ENCODE measurements around the gene CACNA1C. TPM values are rescaled to one million over a fixed set of nuclear protein-coding genes. Genes with fewer than 3 reads are reported as not detected.

The CACNA1C gene
- total RNA-seq, 4 donors from 2014 or later: 44.1 to 104 (median 49.4) TPM

DNA sequence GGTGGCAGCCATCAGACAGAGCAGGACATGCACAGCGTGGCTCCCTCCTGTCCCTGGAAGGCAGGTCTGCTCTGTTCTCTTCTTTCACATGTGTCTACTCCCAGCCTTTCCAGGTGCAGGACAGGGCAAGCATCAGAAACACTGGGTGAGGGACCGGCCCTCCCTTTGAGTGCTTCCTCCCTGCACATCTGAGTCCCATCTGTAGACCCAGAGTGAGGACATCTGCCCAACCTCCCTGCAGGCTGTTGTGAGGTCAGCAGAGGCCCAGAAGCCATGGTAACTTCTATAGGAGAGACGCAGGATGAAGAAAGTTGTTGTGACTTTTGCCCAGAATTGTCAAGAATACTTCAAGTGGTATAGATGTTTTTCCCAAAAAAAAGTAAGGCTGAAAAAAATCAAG is 282.7 kb downstream of the CACNA1C start:
- no peak for TF ChIP-seq POLR2A (IDR thresholded peaks at IDR 0.05; ENCODE audit: low read depth)
- Histone ChIP-seq H3K27me3 (no peaks in the 10 kb centered on the region), H3K9me3 (no peaks in the 10 kb centered on the region), H3K27ac (replicated peaks in 1 of 4) (peak overlapping the region; percentile 87 to 90 (median 88)), H3K4me3 (no peak overlapping the region), H3K36me3 (no peaks in the 10 kb centered on the region), H3K4me1 (peaks cover 62 to 70% (median 67%) of the 10 kb centered on the region in 4 donors)
- intact Hi-C loops (cut with DNase I): no loop called here
- no peak for DNase-seq (ENCODE audit: extremely low spot score)
- WGBS: 64% methylated on average over 3 of the region's 3 CpGs

DNA sequence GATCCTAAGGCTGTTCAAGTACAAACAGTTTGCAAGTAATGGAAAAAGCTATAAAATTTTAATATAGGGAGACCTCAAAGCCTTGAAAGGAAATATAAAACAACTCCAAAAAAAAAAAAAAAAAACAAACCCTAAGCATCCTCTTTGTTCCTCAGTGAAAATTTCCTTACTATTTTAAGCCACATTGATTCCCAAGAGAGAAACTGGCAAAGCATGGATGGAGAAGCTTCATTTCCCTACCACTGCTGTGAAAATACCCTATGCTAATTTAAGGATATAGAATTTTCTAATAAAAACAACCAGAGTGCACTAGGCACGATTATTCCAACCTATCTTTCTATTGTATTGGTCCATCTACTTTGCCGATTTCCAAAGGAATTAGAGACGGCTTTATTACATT is 283.1 kb downstream of the CACNA1C start:
- DNase-seq (ENCODE audit: extremely low spot score): no peak
- H3K4me3 ChIP-seq: no peak overlapping the region
- TF ChIP-seq POLR2AphosphoS5 (IDR thresholded peaks at IDR 0.05) (no peak), POLR2A (IDR thresholded peaks at IDR 0.05; ENCODE audit: low read depth) (no peak), EP300 (IDR thresholded peaks at IDR 0.05) (no peak)
- TF ChIP-seq, protein P1, sequence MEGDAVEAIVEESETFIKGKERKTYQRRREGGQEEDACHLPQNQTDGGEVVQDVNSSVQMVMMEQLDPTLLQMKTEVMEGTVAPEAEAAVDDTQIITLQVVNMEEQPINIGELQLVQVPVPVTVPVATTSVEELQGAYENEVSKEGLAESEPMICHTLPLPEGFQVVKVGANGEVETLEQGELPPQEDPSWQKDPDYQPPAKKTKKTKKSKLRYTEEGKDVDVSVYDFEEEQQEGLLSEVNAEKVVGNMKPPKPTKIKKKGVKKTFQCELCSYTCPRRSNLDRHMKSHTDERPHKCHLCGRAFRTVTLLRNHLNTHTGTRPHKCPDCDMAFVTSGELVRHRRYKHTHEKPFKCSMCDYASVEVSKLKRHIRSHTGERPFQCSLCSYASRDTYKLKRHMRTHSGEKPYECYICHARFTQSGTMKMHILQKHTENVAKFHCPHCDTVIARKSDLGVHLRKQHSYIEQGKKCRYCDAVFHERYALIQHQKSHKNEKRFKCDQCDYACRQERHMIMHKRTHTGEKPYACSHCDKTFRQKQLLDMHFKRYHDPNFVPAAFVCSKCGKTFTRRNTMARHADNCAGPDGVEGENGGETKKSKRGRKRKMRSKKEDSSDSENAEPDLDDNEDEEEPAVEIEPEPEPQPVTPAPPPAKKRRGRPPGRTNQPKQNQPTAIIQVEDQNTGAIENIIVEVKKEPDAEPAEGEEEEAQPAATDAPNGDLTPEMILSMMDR (IDR thresholded peaks at IDR 0.05): no peak
- no peaks in the 10 kb centered on the region for H3K27me3 ChIP-seq
- H3K4me1 ChIP-seq: peaks cover 62 to 70% (median 68%) of the 10 kb centered on the region in 4 donors
- WGBS: 45% methylated on average over 3 of the region's 3 CpGs
- peak overlapping the region; percentile 87 to 90 (median 88) for H3K27ac ChIP-seq (replicated peaks in 1 of 4)
- no peaks in the 10 kb centered on the region for H3K9me3 ChIP-seq
- intact Hi-C loops (cut with DNase I): no loop called here
- H3K36me3 ChIP-seq: no peaks in the 10 kb centered on the region

DNA sequence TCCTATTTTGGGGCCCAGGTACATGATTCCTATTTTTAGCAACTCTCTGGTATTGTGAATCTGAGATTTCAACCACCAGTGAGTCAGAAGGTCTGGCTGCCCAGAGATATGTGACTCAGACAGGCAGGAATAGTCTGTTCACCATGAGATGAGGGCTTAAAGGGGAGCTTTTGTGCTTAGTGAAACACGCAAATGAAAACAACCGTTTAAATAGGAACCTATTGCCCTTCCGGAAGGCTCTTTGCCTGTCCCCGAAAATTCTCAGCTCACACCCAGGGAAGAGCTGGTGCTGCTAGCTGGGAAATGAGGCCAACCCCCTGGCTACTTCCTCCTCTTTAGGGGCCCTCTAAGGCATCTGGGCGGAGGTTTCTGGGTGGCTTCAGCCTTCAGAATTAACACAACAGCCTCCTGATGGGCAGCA is 283.6 kb downstream of the CACNA1C start:
- no peaks in the 10 kb centered on the region for H3K36me3 ChIP-seq
- no peak for TF ChIP-seq EP300 (IDR thresholded peaks at IDR 0.05)
- peak; percentile 69 for TF ChIP-seq POLR2AphosphoS5 (IDR thresholded peaks at IDR 0.05)
- TF ChIP-seq, protein P1 (IDR thresholded peaks at IDR 0.05): no peak
- no peak for TF ChIP-seq POLR2A (IDR thresholded peaks at IDR 0.05; ENCODE audit: low read depth)
- H3K27ac ChIP-seq (replicated peaks in 1 of 4): peak overlapping the region; percentile 87 to 90 (median 88)
- intact Hi-C loops (cut with DNase I): no loop called here
- H3K4me3 ChIP-seq: no peak overlapping the region
- no peaks in the 10 kb centered on the region for H3K27me3 ChIP-seq
- H3K4me1 ChIP-seq: peaks cover 61 to 75% (median 70%) of the 10 kb centered on the region in 4 donors
- H3K9me3 ChIP-seq: no peaks in the 10 kb centered on the region
- WGBS: 36% methylated on average over 5 of the region's 5 CpGs
- DNase-seq (ENCODE audit: extremely low spot score): no peak

DNA sequence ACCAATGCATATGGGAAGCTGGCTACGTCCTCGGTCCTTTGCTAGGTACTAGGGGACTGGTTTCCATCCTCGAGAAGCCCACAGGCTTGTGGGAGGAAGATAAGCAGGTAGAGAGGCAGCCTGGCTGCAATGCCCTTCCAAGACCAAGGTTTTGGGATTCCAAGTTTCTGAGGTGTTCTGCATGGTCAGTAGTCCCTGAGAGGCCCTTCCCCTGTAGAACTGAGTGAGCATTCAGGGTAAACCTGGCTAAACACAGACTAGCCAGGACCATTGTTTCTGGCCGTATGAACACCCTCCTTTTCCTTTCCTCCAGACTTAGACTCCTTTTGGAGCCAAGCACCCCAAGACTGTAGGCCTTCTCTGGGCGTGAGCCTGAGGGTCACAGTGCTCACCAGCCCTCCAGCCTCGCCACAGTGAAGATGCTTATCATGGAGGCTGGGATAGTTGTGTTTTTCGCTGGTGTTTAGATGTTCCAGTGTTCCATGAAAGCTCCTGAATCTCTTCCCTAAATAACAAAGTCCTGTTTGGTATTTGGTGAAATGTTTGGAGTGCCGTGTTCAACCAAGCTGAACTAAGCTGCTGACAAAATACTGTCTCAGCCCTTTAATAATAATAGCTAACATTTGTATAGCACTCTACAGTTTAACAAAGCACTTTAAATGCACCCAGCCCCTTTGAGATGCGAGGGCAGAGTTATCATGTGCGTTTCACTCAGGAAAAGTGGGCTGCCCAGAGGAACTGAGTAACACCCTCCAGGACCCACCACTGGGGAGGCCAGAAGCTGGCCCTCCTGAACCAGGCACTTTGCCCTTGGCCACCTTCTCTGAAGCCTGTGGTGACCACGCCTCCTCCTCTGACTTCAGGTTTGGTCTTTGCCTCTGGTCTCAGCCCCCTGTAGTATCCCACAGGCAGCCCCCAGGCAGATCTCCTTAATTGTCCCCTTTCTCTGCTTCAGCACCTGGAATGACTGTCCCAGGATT is 284.5 kb downstream of the CACNA1C start:
- Histone ChIP-seq H3K27me3 (no peaks in the 10 kb centered on the region), H3K4me3 (no peak overlapping the region), H3K4me1 (peaks cover 56 to 76% (median 72%) of the 10 kb centered on the region in 4 donors), H3K9me3 (no peaks in the 10 kb centered on the region), H3K36me3 (no peaks in the 10 kb centered on the region), H3K27ac (replicated peaks in 1 of 4) (peak overlapping the region; percentile 87 to 90 (median 88))
- DNase-seq (ENCODE audit: extremely low spot score): no peak
- TF ChIP-seq POLR2AphosphoS5 (IDR thresholded peaks at IDR 0.05) (no peak), EP300 (IDR thresholded peaks at IDR 0.05) (no peak), POLR2A (IDR thresholded peaks at IDR 0.05; ENCODE audit: low read depth) (no peak)
- TF ChIP-seq, protein P1 (IDR thresholded peaks at IDR 0.05): no peak
- intact Hi-C loops (cut with DNase I): no loop called here
- WGBS: 92% methylated on average over 9 of the region's 11 CpGs

DNA sequence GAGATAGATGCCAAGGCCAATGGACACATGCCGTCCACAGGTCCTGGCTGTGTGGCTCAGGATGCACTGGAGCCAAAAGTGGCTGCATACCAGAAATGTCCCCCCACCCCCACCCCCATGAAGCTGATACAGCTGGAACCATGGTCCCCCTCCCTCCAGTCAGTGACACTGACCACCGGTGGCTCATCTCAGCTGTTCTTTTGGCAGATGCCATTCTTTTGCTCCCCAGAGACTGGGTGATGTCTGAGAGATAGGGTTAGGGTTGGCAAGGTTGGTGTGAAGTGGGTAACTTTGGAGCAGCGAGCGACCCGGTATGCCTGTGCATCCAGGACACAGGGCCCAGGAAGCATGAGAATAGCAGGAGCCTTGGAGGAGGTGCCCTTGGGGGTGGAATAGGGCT is 285.6 kb downstream of the CACNA1C start:
- intact Hi-C loops (cut with DNase I): no loop called here
- Histone ChIP-seq H3K27me3 (no peaks in the 10 kb centered on the region), H3K9me3 (no peaks in the 10 kb centered on the region), H3K4me1 (peaks cover 55 to 76% (median 74%) of the 10 kb centered on the region in 4 donors), H3K4me3 (no peak overlapping the region), H3K36me3 (no peaks in the 10 kb centered on the region), H3K27ac (replicated peaks in 1 of 4) (peak overlapping the region; percentile 22 to 90 (median 88))
- DNase-seq (ENCODE audit: extremely low spot score): no peak
- 93% methylated on average over 5 of the region's 5 CpGs for whole genome bisulfite sequencing
- no peak for TF ChIP-seq POLR2A (IDR thresholded peaks at IDR 0.05; ENCODE audit: low read depth)
- no peak for TF ChIP-seq POLR2AphosphoS5 (IDR thresholded peaks at IDR 0.05)
- TF ChIP-seq EP300 (IDR thresholded peaks at IDR 0.05): no peak
- TF ChIP-seq, protein P1 (IDR thresholded peaks at IDR 0.05): no peak
